ENCODE results near the gene YWHAQ. TPM values are rescaled to one million over a fixed set of nuclear protein-coding genes. Genes with fewer than 3 reads are reported as not detected.

YWHAQ gene
- total RNA-seq, 4 donors from 2014 or later, result 223 to 239 (median 230) TPM

- H3K4me1 ChIP-seq, result no peaks in the 10 kb centered on the region
- H3K9me3 ChIP-seq, result no peaks in the 10 kb centered on the region
- no peaks in the 10 kb centered on the region for H3K36me3 ChIP-seq
- TF ChIP-seq CTCF (IDR thresholded peaks at IDR 0.05), result no peak
- no peak for TF ChIP-seq POLR2A (IDR thresholded peaks at IDR 0.05; ENCODE audit: low read depth)
- 88% methylated on average over 10 of the region's 10 CpGs for WGBS
- intact Hi-C loops (cut with DNase I), result no loop called here
- peaks cover 0 to 4% (median 0%) of the 10 kb centered on the region in 4 donors for H3K27me3 ChIP-seq
- H3K27ac ChIP-seq (replicated peaks in 1 of 4), result no peak overlapping the region
- no peak for DNase-seq (ENCODE audit: extremely low spot score)
- no peak overlapping the region for H3K4me3 ChIP-seq
Measured at GRCh38 chr2:9648821-9649220, 18.0 kb upstream of the YWHAQ start.

- TF ChIP-seq EP300 (IDR thresholded peaks at IDR 0.05) (no peak), POLR2AphosphoS5 (IDR thresholded peaks at IDR 0.05) (no peak), CTCF (IDR thresholded peaks at IDR 0.05) (no peak), POLR2A (IDR thresholded peaks at IDR 0.05; ENCODE audit: low read depth) (no peak)
- Histone ChIP-seq H3K4me3 (no peak overlapping the region), H3K27me3 (peaks cover 0 to 4% (median 0%) of the 10 kb centered on the region in 4 donors), H3K4me1 (no peaks in the 10 kb centered on the region), H3K27ac (replicated peaks in 1 of 4) (no peak overlapping the region), H3K9me3 (no peaks in the 10 kb centered on the region), H3K36me3 (no peaks in the 10 kb centered on the region)
- 82% methylated on average over 6 of the region's 6 CpGs for WGBS
- DNase-seq (ENCODE audit: extremely low spot score), result no peak
- intact Hi-C loops (cut with DNase I), result no loop called here
Measured at GRCh38 chr2:9647884-9648283, 17.1 kb upstream of the YWHAQ start.

- Histone ChIP-seq H3K27me3 (peaks cover 0 to 4% (median 0%) of the 10 kb centered on the region in 4 donors), H3K4me1 (no peaks in the 10 kb centered on the region), H3K4me3 (no peak overlapping the region), H3K27ac (replicated peaks in 1 of 4) (no peak overlapping the region), H3K9me3 (no peaks in the 10 kb centered on the region), H3K36me3 (no peaks in the 10 kb centered on the region)
- intact Hi-C loops (cut with DNase I), result no loop called here
- 74% methylated on average over 16 of the region's 17 CpGs for WGBS
- DNase-seq (ENCODE audit: extremely low spot score), result no peak
- TF ChIP-seq CTCF (IDR thresholded peaks at IDR 0.05) (no peak), EP300 (IDR thresholded peaks at IDR 0.05) (no peak), POLR2A (IDR thresholded peaks at IDR 0.05; ENCODE audit: low read depth) (no peak), POLR2AphosphoS5 (IDR thresholded peaks at IDR 0.05) (no peak)
Measured at GRCh38 chr2:9646196-9647030, 15.6 kb upstream of the YWHAQ start.

- TF ChIP-seq POLR2AphosphoS5 (IDR thresholded peaks at IDR 0.05), result no peak
- TF ChIP-seq EP300 (IDR thresholded peaks at IDR 0.05), result no peak
- no peak for TF ChIP-seq CTCF (IDR thresholded peaks at IDR 0.05)
- no peak for TF ChIP-seq POLR2A (IDR thresholded peaks at IDR 0.05; ENCODE audit: low read depth)
- H3K9me3 ChIP-seq, result no peaks in the 10 kb centered on the region
- no peak overlapping the region for H3K4me3 ChIP-seq
- WGBS, result 93% methylated on average over 9 of the region's 9 CpGs
- H3K4me1 ChIP-seq, result peaks cover 0 to 6% (median 4%) of the 10 kb centered on the region in 4 donors
- no peak overlapping the region for H3K27ac ChIP-seq (replicated peaks in 1 of 4)
- H3K27me3 ChIP-seq, result peaks cover 0 to 4% (median 0%) of the 10 kb centered on the region in 4 donors
- no peaks in the 10 kb centered on the region for H3K36me3 ChIP-seq
- no peak for DNase-seq (ENCODE audit: extremely low spot score)
- intact Hi-C loops (cut with DNase I), result no loop called here
Measured at GRCh38 chr2:9644603-9645002, 13.8 kb upstream of the YWHAQ start.
